Panc1 (cell line): ENCODE measurements around the gene ALS2CL. TPM values are rescaled to one million over a fixed set of nuclear protein-coding genes. Genes with fewer than 3 reads are reported as not detected.

Experiments
- ATAC-seq: fragments of 200-7000 bp; cut with Tn5 transposase; 2 replicates; pipeline ENCODE4 v1.9.1; 2020; ENCODE audit warnings: mild to moderate bottlenecking, moderate library complexity
- BruUV-seq: library from RNA; stranded (reverse); fragments of 400-500 nt; replicated peaks from 2 replicates; lab custom pipeline; 2021; lab: Mats Ljungman, UMichigan
- CTCF ChIA-PET: fragments of 300-600 bp; sonication (Branson Sonifier 250); formaldehyde crosslinking; loops from one replicate; lab custom pipeline; 2022; ENCODE audit warnings: antibody characterized with exemption; lab: Charles Lee
- POLR2A ChIA-PET: fragments of 300-600 bp; sonication (Branson Sonifier 250); formaldehyde crosslinking; loops from one replicate; lab custom pipeline; 2022; ENCODE audit warnings: antibody characterized with exemption; lab: Charles Lee
- DNase-seq: peaks from one replicate; pipeline ENCODE4 v3.0.0-alpha.2; 2010; ENCODE audit warnings: low read depth, low spot score
- H3K27ac ChIP-seq: 2 replicates; pipeline ENCODE4 v1.5.1; 2011; ENCODE audit warnings: mild to moderate bottlenecking, low read length, inconsistent platforms
- H3K27me3 ChIP-seq: fragments of 200-500 bp; sonication (Bioruptor generic); 2 replicates; pipeline ENCODE4 v1.6.0; 2014; ENCODE audit warnings: low read length, inconsistent platforms; ENCODE audit not compliant: control insufficient read depth, insufficient read depth
- H3K36me3 ChIP-seq: fragments of 200-500 bp; sonication (Bioruptor generic); 2 replicates; pipeline ENCODE4 v1.5.1; 2014; ENCODE audit warnings: inconsistent platforms, mild to moderate bottlenecking, low read length, moderate library complexity; ENCODE audit not compliant: control insufficient read depth, insufficient read depth
- H3K4me1 ChIP-seq: 2 replicates; pipeline ENCODE4 v1.5.1; 2011; ENCODE audit warnings: inconsistent platforms, mild to moderate bottlenecking, low read length, moderate library complexity; ENCODE audit not compliant: control insufficient read depth, insufficient read depth
- H3K4me3 ChIP-seq, 2 experiments: 2 replicates each; pipeline ENCODE4 v1.5.1; 2011 to 2012; ENCODE audit warnings: low read depth in 2 of 2, low read length in 2 of 2, mild to moderate bottlenecking in 2 of 2, inconsistent platforms in 1 of 2, moderate library complexity in 1 of 2
- H3K9me3 ChIP-seq: fragments of 200-500 bp; sonication (Bioruptor generic); 2 replicates; pipeline ENCODE4 v1.5.1; 2014; ENCODE audit warnings: low read depth, mild to moderate bottlenecking, inconsistent platforms, low read length, moderate library complexity; ENCODE audit not compliant: control insufficient read depth, insufficient read depth
- CTCF ChIP-seq: fragments of 450-650 bp; IDR thresholded peaks from 2 replicates; pipeline ENCODE4 v1.5.1; 2017; ENCODE audit warnings: mild to moderate bottlenecking
- POLR2AphosphoS5 ChIP-seq: IDR thresholded peaks from 2 replicates; pipeline ENCODE4 v1.6.1; 2012; ENCODE audit warnings: mild to moderate bottlenecking, low read depth, low read length, moderate library complexity
- REST ChIP-seq, 2 experiments: IDR thresholded peaks; 2 replicates each; pipeline ENCODE4 v1.6.1; 2011 to 2012; ENCODE audit warnings: low read depth in 2 of 2, control low read depth in 1 of 2, low read length in 1 of 2, mild to moderate bottlenecking in 1 of 2, moderate library complexity in 1 of 2; ENCODE audit not compliant: insufficient read depth in 1 of 2
- SIN3A ChIP-seq: IDR thresholded peaks from 2 replicates; pipeline ENCODE4 v1.6.1; 2012; ENCODE audit warnings: low read depth, mild to moderate bottlenecking, low read length, moderate library complexity, borderline replicate concordance; ENCODE audit not compliant: insufficient read depth
- TCF7L2 ChIP-seq: IDR thresholded peaks from 2 replicates; pipeline ENCODE4 v1.6.1; 2011; ENCODE audit warnings: mild to moderate bottlenecking, low read depth, low read length, inconsistent platforms
- in situ Hi-C: cut with HindIII; loops from 2 replicates; pipeline ENCODE4 v1.10.0; 2016; ENCODE audit warnings: low sequenced_read_pairs, low pct_unique_long_range_greater_than_20kb
- intact Hi-C: fragments of 100-400 bp; cut with micrococcal nuclease; formaldehyde crosslinking; loops from one replicate; pipeline ENCODE4 v1.10.0; 2022; ENCODE audit not compliant: unreplicated experiment
- total RNA-seq: library from RNA; stranded (reverse); gene quantifications from one replicate; pipeline ENCODE4 v1.2.1, GENCODE V29; 2021; ENCODE audit not compliant: unreplicated experiment

ALS2CL gene
- total RNA-seq, 1 experiment from 2014 or later: 2.7 TPM

- peak; percentile 30; the same call in 1 of the 2 replicates for ATAC-seq
- H3K4me1 ChIP-seq: no peaks in the 10 kb centered on the region
- no peak for DNase-seq
- no peak overlapping the region for H3K27ac ChIP-seq
- no peaks in the 10 kb centered on the region for H3K27me3 ChIP-seq
- intact Hi-C loops: no loop called here
- H3K9me3 ChIP-seq: no peaks in the 10 kb centered on the region
- no peak overlapping the region for H3K4me3 ChIP-seq
- H3K36me3 ChIP-seq: no peaks in the 10 kb centered on the region
- ChIA-PET CTCF (no interaction called here), POLR2A (no interaction called here)
- BruUV-seq: no TSS peak
- TF ChIP-seq CTCF (no peak), TCF7L2 (no peak), POLR2AphosphoS5 (no peak), SIN3A (no peak), REST (IDR thresholded peaks at IDR 0.05; ENCODE audit: insufficient read depth in 1 of 2, low read depth in 2 of 2, low read length in 1 of 2) (no peak)
- in situ Hi-C loops: no loop called here
Observed at GRCh38 chr3:46734773-46735172, 41.3 kb upstream of the ALS2CL start.

GRCh38 chr3:46733026-46733800, 39.7 kb upstream of the ALS2CL start:
- Histone ChIP-seq H3K4me3 (no peak overlapping the region), H3K9me3 (no peaks in the 10 kb centered on the region), H3K27me3 (no peaks in the 10 kb centered on the region), H3K4me1 (no peaks in the 10 kb centered on the region), H3K27ac (no peak overlapping the region), H3K36me3 (no peaks in the 10 kb centered on the region)
- intact Hi-C loops: no loop called here
- ATAC-seq (peak; percentile 68), DNase-seq (no peak)
- BruUV-seq: no TSS peak
- ChIA-PET CTCF (no interaction called here), POLR2A (no interaction called here)
- TF ChIP-seq SIN3A (no peak), POLR2AphosphoS5 (no peak), TCF7L2 (no peak), REST (IDR thresholded peaks at IDR 0.05; ENCODE audit: insufficient read depth in 1 of 2, low read depth in 2 of 2, low read length in 1 of 2) (no peak), CTCF (no peak; the same call in 1 of the 2 replicates)
- in situ Hi-C loops: no loop called here
